Large intestine (tissue), 3 donors: Measurements from ENCODE around the gene CNTNAP2. TPM values are rescaled to one million over a fixed set of nuclear protein-coding genes. Genes with fewer than 3 reads are reported as not detected.
"Not testable (repeated sequence)": the region's sequence is repeated elsewhere in the genome, so short reads cannot be mapped to it uniquely, and the experiment has no call there.

Experiments
- DNase-seq, 2 donors: peaks; one replicate each; pipeline versions ENCODE4 v3.0.0 to v3.0.0-alpha.2; 2013
- H3K27ac ChIP-seq: one replicate; pipeline ENCODE4 v1.5.1; 2013; ENCODE audit warnings: low read length
- H3K27me3 ChIP-seq: 2 replicates; pipeline ENCODE4 v1.6.1; 2013; ENCODE audit warnings: low read length; ENCODE audit not compliant: control insufficient read depth, insufficient read depth
- H3K36me3 ChIP-seq: 2 replicates; pipeline ENCODE4 v1.6.1; 2013; ENCODE audit warnings: low read length; ENCODE audit not compliant: control insufficient read depth, insufficient read depth
- H3K4me1 ChIP-seq: one replicate; pipeline ENCODE4 v1.6.1; 2013; ENCODE audit warnings: low read length; ENCODE audit not compliant: control insufficient read depth, insufficient read depth
- H3K4me3 ChIP-seq: one replicate; pipeline ENCODE4 v1.5.1; 2013; ENCODE audit warnings: low read length
- H3K9me3 ChIP-seq: one replicate; pipeline ENCODE4 v1.6.1; 2013; ENCODE audit warnings: mild to moderate bottlenecking, low read depth, low read length, moderate library complexity; ENCODE audit not compliant: control insufficient read depth
- WGBS: methylation state at CpG from one replicate; pipeline ENCODE4 v1.1.5; 2013; ENCODE audit warnings: low lambda C conversion rate; ENCODE audit not compliant: insufficient coverage; 5-methylcytosine and 5-hydroxymethylcytosine counted together
- polyA plus RNA-seq: library from polyadenylated mRNA; unstranded; fragments of 120-200 nt; gene quantifications from one replicate; pipeline ENCODE4 v1.2.1, GENCODE V29; 2013

Gene CNTNAP2
- polyA plus RNA-seq, 1 donor: 12.9 TPM

DNA sequence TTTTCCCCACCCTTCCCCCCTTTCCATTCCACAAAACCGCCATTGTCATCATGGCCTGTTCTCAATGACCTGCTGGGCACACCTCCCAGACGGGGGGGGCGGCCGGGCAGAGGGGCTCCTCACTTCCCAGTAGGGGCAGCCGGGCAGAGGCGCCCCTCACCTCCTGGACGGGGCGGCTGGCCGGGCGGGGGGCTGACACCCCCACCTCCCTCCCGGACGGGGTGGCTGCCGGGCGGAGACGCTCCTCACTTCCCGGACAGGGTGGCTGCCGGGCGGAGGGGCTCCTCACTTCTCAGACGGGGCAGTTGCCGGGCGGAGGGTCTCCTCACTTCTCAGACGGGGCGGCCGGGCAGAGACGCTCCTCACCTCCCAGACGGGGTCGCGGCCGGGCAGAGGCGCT lies 1685.2 kb downstream of the CNTNAP2 start:
- H3K36me3 ChIP-seq, H3K9me3 ChIP-seq, H3K27me3 ChIP-seq, H3K4me1 ChIP-seq, DNase-seq, H3K27ac ChIP-seq, H3K4me3 ChIP-seq: not testable (repeated sequence)
- no CpG with 5 or more reads among the region's 30 CpGs for WGBS

DNA sequence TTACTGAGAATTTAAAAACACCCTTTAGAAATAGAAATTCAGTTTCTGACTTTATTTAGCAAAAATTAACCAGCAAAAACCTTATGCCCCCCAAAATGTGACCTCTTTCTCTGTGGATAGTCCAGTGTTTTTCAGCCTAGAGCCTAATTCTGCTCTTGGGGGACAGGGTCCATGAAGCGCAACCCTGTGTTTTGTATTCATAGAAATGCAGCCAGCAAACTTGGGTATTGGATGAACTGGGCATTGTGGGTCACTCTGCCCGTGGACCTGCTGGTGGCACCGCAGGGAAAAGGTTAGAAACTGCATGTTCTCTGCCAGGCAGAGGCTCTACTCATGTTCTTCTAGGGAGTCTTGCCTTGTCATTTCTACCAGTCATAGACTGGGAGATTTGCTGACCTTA lies 1686.5 kb downstream of the CNTNAP2 start:
- Histone ChIP-seq H3K36me3 (no peaks in the 10 kb centered on the region), H3K9me3 (peaks cover 3% of the 10 kb centered on the region), H3K4me1 (no peaks in the 10 kb centered on the region), H3K27ac (no peak overlapping the region), H3K27me3 (no peaks in the 10 kb centered on the region), H3K4me3 (no peak overlapping the region)
- DNase-seq: no peak
- WGBS: no CpG with 5 or more reads among the region's 3 CpGs

DNA sequence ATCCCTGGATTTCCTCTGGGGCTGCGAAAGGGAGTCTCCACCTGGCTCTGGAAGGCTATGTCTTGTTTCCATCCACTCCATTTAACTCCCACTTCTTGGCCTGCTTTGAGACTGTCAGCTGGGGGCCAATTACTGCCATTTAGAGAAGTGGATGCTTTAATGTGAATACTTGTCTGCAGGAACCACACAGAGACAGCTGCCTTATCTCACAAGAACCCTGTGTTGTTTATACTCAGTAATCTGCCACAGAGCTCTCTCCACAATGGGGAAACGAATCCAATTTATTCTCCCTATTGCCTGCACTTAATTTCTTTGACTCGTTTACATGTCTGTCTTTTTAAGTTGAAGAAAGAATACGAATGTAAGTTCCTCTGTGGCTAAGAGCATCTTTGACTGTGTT lies 1687.0 kb downstream of the CNTNAP2 start:
- Histone ChIP-seq H3K36me3 (no peaks in the 10 kb centered on the region), H3K9me3 (peaks cover 3% of the 10 kb centered on the region), H3K4me1 (no peaks in the 10 kb centered on the region), H3K27ac (no peak overlapping the region), H3K27me3 (no peaks in the 10 kb centered on the region), H3K4me3 (no peak overlapping the region)
- no peak for DNase-seq
- 41% methylated on average over 3 of the region's 4 CpGs for WGBS

DNA sequence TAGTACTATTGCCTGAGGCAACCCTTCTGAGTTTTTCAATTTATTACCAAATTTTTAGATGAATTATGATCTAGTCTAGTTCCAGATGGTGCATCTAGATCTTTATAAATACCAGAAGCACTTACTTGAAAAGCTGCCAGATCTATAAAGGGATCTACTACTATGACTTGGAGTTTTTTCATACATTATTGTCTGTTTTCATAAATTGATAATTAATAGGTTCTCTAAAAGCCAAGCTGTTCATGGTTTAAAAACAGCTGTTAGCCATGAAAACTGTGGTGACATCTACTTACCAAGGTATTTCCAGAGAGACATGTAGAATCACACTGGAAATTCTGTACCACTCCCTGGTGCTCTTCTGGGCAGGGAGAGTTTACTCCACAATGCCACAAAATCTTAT lies 1687.4 kb downstream of the CNTNAP2 start:
- H3K9me3 ChIP-seq: peaks cover 3% of the 10 kb centered on the region
- H3K4me3 ChIP-seq: no peak overlapping the region
- H3K27ac ChIP-seq: no peak overlapping the region
- no peaks in the 10 kb centered on the region for H3K27me3 ChIP-seq
- no peak for DNase-seq
- no peaks in the 10 kb centered on the region for H3K4me1 ChIP-seq
- no peaks in the 10 kb centered on the region for H3K36me3 ChIP-seq

DNA sequence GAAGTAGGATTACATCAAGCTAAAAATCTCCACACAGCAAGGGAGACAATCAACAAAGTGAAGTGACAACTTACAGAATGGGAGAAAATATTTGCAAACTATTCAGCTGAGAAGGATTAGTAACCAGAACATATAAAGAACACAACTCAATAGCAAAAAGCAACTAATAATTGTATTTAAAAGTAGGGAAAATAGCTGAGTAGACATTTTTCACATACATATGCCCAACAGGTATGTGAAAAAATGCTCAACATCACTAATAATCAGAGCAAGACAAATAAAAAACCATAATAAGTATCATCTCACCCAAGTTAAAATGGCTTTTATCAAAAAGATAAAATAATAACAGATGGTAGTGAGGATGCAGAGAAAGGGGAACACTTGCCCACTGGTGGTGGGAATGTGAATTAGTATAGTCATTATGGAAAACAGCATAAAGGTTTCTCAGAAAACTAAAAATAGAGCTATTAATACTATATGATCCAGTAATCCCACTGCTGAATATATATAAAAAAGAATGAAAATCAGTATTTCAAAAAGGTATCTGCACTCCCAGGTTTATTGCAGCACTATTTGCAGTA lies 1689.5 kb downstream of the CNTNAP2 start:
- H3K9me3 ChIP-seq: peaks cover 3% of the 10 kb centered on the region
- DNase-seq: no peak
- H3K36me3 ChIP-seq: no peaks in the 10 kb centered on the region
- no peak overlapping the region for H3K27ac ChIP-seq
- no peak overlapping the region for H3K4me3 ChIP-seq
- no peaks in the 10 kb centered on the region for H3K4me1 ChIP-seq
- H3K27me3 ChIP-seq: no peaks in the 10 kb centered on the region

GRCh38 chr7:147809786-147810185 lies 1693.2 kb downstream of the CNTNAP2 start:
- Histone ChIP-seq H3K27ac (no peak overlapping the region), H3K27me3 (no peaks in the 10 kb centered on the region), H3K9me3 (no peaks in the 10 kb centered on the region), H3K36me3 (no peaks in the 10 kb centered on the region), H3K4me3 (no peak overlapping the region), H3K4me1 (no peaks in the 10 kb centered on the region)
- 100% methylated on average over 1 of the region's 3 CpGs for WGBS
- DNase-seq: no peak

- Histone ChIP-seq H3K4me1 (no peaks in the 10 kb centered on the region), H3K36me3 (no peaks in the 10 kb centered on the region)
These were observed 1693.7 kb downstream of the CNTNAP2 start for GRCh38 chr7:147810269-147810668.

DNA sequence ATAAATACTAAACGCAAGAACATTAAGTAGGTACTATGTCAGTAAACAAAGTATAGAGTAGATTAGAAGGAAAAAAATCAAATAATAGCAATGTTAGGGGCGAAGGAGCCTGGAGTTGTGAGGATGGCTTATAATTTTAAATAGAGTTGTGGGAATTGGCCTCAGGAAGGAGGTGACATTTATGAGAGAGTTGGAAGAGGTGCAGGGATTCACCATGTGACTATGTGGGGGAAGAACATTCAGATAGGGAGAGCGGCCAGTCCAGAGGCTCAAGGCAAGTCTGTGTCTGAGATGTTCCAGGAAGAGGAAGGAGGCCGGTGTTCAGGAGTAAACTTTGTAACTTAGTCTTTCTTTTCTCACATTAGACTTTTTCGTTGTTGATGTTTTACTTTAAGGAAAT lies 1695.3 kb downstream of the CNTNAP2 start:
- no peak for DNase-seq
- no peaks in the 10 kb centered on the region for H3K36me3 ChIP-seq
- no peak overlapping the region for H3K27ac ChIP-seq
- 84% methylated on average over 3 of the region's 5 CpGs for WGBS
- no peaks in the 10 kb centered on the region for H3K4me1 ChIP-seq
- H3K27me3 ChIP-seq: no peaks in the 10 kb centered on the region
- no peaks in the 10 kb centered on the region for H3K9me3 ChIP-seq
- no peak overlapping the region for H3K4me3 ChIP-seq

More at GRCh38 chr7:147810269-147810668, 1693.7 kb downstream of the CNTNAP2 start:
- Histone ChIP-seq H3K27ac (no peak overlapping the region), H3K27me3 (no peaks in the 10 kb centered on the region), H3K9me3 (no peaks in the 10 kb centered on the region), H3K4me3 (no peak overlapping the region)
- DNase-seq: no peak

GRCh38 chr7:147813316-147813715 lies 1696.7 kb downstream of the CNTNAP2 start:
- H3K36me3 ChIP-seq: no peaks in the 10 kb centered on the region
- DNase-seq: no peak
- no peaks in the 10 kb centered on the region for H3K27me3 ChIP-seq
- H3K4me1 ChIP-seq: no peaks in the 10 kb centered on the region
- no peak overlapping the region for H3K4me3 ChIP-seq
- H3K9me3 ChIP-seq: no peaks in the 10 kb centered on the region
- no peak overlapping the region for H3K27ac ChIP-seq

DNA sequence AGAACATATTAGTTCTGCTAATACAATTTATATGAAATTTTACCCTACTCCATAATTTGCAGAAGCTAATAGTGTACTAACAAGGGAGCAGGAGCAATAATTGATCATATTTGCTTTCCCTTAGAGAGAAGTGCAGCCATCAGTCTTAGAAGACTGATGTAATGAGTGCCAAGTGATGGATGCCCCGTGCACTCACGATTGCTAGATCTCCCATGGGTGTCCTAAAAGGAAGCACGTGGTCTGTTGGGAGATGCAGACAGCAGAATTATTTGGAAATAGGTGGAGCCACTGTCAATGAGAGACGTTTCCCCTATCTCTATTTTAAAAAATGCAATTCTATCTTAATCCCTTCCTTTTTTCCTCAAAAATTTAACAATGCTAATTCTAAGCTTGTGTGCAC lies 1701.7 kb downstream of the CNTNAP2 start:
- Histone ChIP-seq H3K27ac (no peak overlapping the region), H3K36me3 (no peaks in the 10 kb centered on the region), H3K4me1 (no peaks in the 10 kb centered on the region), H3K4me3 (no peak overlapping the region), H3K9me3 (no peaks in the 10 kb centered on the region), H3K27me3 (no peaks in the 10 kb centered on the region)
- no peak for DNase-seq
- WGBS: no CpG with 5 or more reads among the region's 4 CpGs

DNA sequence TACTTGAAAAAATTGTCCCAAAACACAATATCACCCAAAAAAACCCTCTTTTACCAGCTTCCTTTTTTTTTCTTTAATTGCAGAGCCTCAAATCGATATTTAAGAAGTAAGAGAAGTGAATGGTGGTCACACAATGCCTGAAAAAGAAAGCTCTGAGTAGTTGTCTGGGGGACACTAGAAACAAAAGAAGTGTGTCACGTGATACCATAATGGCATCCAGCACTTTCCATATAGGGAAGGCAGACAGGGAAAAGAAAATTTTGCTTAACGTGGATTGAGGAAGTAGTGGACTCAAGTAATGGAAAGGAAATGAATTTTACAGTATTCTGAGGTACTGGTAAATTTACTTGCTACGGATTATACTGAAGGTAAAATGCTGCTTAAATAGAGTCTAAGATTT lies 1708.1 kb downstream of the CNTNAP2 start:
- no peak overlapping the region for H3K27ac ChIP-seq
- no peak for DNase-seq

More for the DNA sequence above, 1708.1 kb downstream of the CNTNAP2 start:
- Histone ChIP-seq H3K4me1 (no peaks in the 10 kb centered on the region), H3K27me3 (no peaks in the 10 kb centered on the region), H3K9me3 (no peaks in the 10 kb centered on the region), H3K4me3 (no peak overlapping the region), H3K36me3 (no peaks in the 10 kb centered on the region)
- 85% methylated on average over 3 of the region's 4 CpGs for WGBS
